HCT116 (cell line): ENCODE measurements around the gene NT5C1A. TPM values are rescaled to one million over a fixed set of nuclear protein-coding genes. Genes with fewer than 3 reads are reported as not detected.

Source experiments
- ATAC-seq: fragments of 200-7000 bp; cut with Tn5 transposase; 2 replicates; pipeline ENCODE4 v1.9.1; 2020; ENCODE audit warnings: mild to moderate bottlenecking, moderate library complexity
- BruUV-seq: library from RNA; stranded (reverse); fragments of 400-500 nt; replicated peaks from 2 replicates; lab custom pipeline; 2021; lab: Mats Ljungman, UMichigan
- CTCF ChIA-PET: fragments of 300-600 bp; sonication (Branson Sonifier 250); formaldehyde crosslinking; loops from one replicate; lab custom pipeline; 2021; ENCODE audit warnings: antibody characterized with exemption; lab: Charles Lee
- POLR2A ChIA-PET: fragments of 300-600, 350-600 bp; sonication (Branson Sonifier 250); formaldehyde crosslinking; loops from one replicate; lab custom pipeline; 2021; ENCODE audit warnings: antibody characterized with exemption; lab: Charles Lee
- RAD21 ChIA-PET, 2 experiments: fragments of 300-600 bp; sonication (Branson Sonifier 250); formaldehyde crosslinking; loops; one replicate each; lab custom pipeline; 2023; ENCODE audit warnings: low total read pairs in 2 of 2; ENCODE audit not compliant: uncharacterized antibody in 2 of 2, unreplicated experiment in 2 of 2, low non-redundant PET in 1 of 2; lab: Charles Lee
- DNase-seq: peaks from one replicate; pipeline ENCODE4 v3.0.0-alpha.2; 2010; ENCODE audit warnings: low read depth, low spot score
- H2AFZ ChIP-seq: fragments of 200-600 bp; shearing (Covaris generic), sonication (generic); 2 replicates; pipeline ENCODE4 v1.6.1; 2017; ENCODE audit warnings: low read depth, mixed run types, mixed read lengths, antibody characterized with exemption, low read length; ENCODE audit not compliant: poor library complexity, severe bottlenecking
- H3K27ac ChIP-seq: 2 replicates; pipeline ENCODE4 v1.5.1; 2012; ENCODE audit warnings: low read depth, low read length
- H3K27me3 ChIP-seq: fragments of 200-600 bp; sonication (generic); 2 replicates; pipeline ENCODE4 v1.6.1; 2016; ENCODE audit warnings: mixed run types, low read length, mixed read lengths; ENCODE audit not compliant: insufficient read depth
- H3K36me3 ChIP-seq, 2 experiments: fragments of 200-500 bp in 1 of 2; fragments of 200-600 bp in 1 of 2; sonication (Bioruptor generic) in 1 of 2; sonication (generic) in 1 of 2; 2 replicates each; pipeline versions ENCODE4 v1.5.1 to v1.6.1; 2014 to 2016; ENCODE audit warnings: low read length in 2 of 2, inconsistent platforms in 1 of 2, mixed read lengths in 1 of 2, mixed run types in 1 of 2; ENCODE audit not compliant: insufficient read depth in 2 of 2, control insufficient read depth in 1 of 2
- H3K4me1 ChIP-seq, 2 experiments: fragments of 200-600 bp in 1 of 2; sonication (generic) in 1 of 2; 2 replicates each; pipeline versions ENCODE4 v1.5.1 to v1.6.1; 2012 to 2017; ENCODE audit warnings: low read length in 2 of 2, inconsistent platforms in 1 of 2, mild to moderate bottlenecking in 1 of 2, mixed read lengths in 1 of 2, mixed run types in 1 of 2, moderate library complexity in 1 of 2; ENCODE audit not compliant: insufficient read depth in 2 of 2, control insufficient read depth in 1 of 2
- H3K4me2 ChIP-seq: fragments of 200-600 bp; sonication (generic); 2 replicates; pipeline ENCODE4 v1.6.1; 2017; ENCODE audit warnings: mixed run types, low read length, mixed read lengths
- H3K4me3 ChIP-seq, 2 experiments: fragments of 200-600 bp in 1 of 2; sonication (generic) in 1 of 2; replicated peaks in 1 of 2; 2 replicates each; pipeline ENCODE4 v1.5.1; 2011 to 2016; ENCODE audit warnings: low read length in 2 of 2, control low read depth in 1 of 2, low read depth in 1 of 2, mild to moderate bottlenecking in 1 of 2, mixed read lengths in 1 of 2, mixed run types in 1 of 2
- H3K79me2 ChIP-seq: fragments of 200-600 bp; sonication (generic); 2 replicates; pipeline ENCODE4 v1.6.1; 2017; ENCODE audit warnings: mild to moderate bottlenecking, mixed run types, low read length, moderate library complexity, mixed read lengths; ENCODE audit not compliant: insufficient read depth
- H3K9ac ChIP-seq: fragments of 200-600 bp; sonication (generic); 2 replicates; pipeline ENCODE4 v1.6.1; 2016; ENCODE audit warnings: low read length, mixed read lengths
- H3K9me2 ChIP-seq: fragments of 200-600 bp; sonication (generic), shearing (Covaris generic); 2 replicates; pipeline ENCODE4 v1.6.1; 2017; ENCODE audit warnings: mixed run types, mild to moderate bottlenecking, moderate library complexity; ENCODE audit not compliant: insufficient read depth
- H3K9me3 ChIP-seq, 2 experiments: fragments of 200-500 bp in 1 of 2; fragments of 200-600 bp in 1 of 2; sonication (Bioruptor generic) in 1 of 2; sonication (generic) in 1 of 2; 2 replicates each; pipeline ENCODE4 v1.6.1; 2014 to 2017; ENCODE audit warnings: low read length in 2 of 2, mixed read lengths in 2 of 2, inconsistent platforms in 1 of 2, low read depth in 1 of 2, mild to moderate bottlenecking in 1 of 2, mixed run types in 1 of 2, moderate library complexity in 1 of 2; ENCODE audit not compliant: control insufficient read depth in 1 of 2, insufficient read depth in 1 of 2
- H4K20me1 ChIP-seq: fragments of 200-600 bp; sonication (generic), shearing (Covaris generic); 2 replicates; pipeline ENCODE4 v1.6.1; 2017; ENCODE audit warnings: mixed run types, mild to moderate bottlenecking, moderate library complexity; ENCODE audit not compliant: insufficient read depth
- ATF3 ChIP-seq: IDR thresholded peaks from 2 replicates; pipeline ENCODE4 v1.6.1; 2012
- CBX3 ChIP-seq: IDR thresholded peaks from 2 replicates; pipeline ENCODE4 v1.6.1; 2012; ENCODE audit warnings: low read depth
- CEBPB ChIP-seq: IDR thresholded peaks from 2 replicates; pipeline ENCODE4 v1.6.1; 2012; ENCODE audit warnings: low read depth
- CTCF ChIP-seq, 3 experiments: fragments of 200-600 bp in 1 of 3; sonication (generic) in 1 of 3; IDR thresholded peaks in 2 of 3; conservative IDR thresholded peaks in 1 of 3; 2 replicates each; pipeline ENCODE4 v1.5.1; 2012 to 2017; ENCODE audit warnings: low read depth in 2 of 3, low read length in 2 of 3, antibody characterized with exemption in 1 of 3, borderline replicate concordance in 1 of 3, control low read depth in 1 of 3, mild to moderate bottlenecking in 1 of 3, mixed read lengths in 1 of 3, mixed run types in 1 of 3, moderate library complexity in 1 of 3; ENCODE audit not compliant: insufficient read depth in 1 of 3
- ELF1 ChIP-seq: IDR thresholded peaks from 2 replicates; pipeline ENCODE4 v1.6.1; 2012; ENCODE audit warnings: low read depth, borderline replicate concordance
- EZH2 ChIP-seq: fragments of 200-600 bp; sonication (generic); IDR thresholded peaks from 2 replicates; pipeline ENCODE4 v1.6.1; 2017; ENCODE audit warnings: antibody characterized with exemption, mixed run types
- FOSL1 ChIP-seq: IDR thresholded peaks from 2 replicates; pipeline ENCODE4 v1.6.1; 2012; ENCODE audit warnings: low read depth
- JUND ChIP-seq: IDR thresholded peaks from 2 replicates; pipeline ENCODE4 v1.6.1; 2012
- MAX ChIP-seq: IDR thresholded peaks from 2 replicates; pipeline ENCODE4 v1.6.1; 2012
- SIN3A ChIP-seq: IDR thresholded peaks from 2 replicates; pipeline ENCODE4 v1.6.1; 2012; ENCODE audit warnings: low read depth
- SP1 ChIP-seq: IDR thresholded peaks from 2 replicates; pipeline ENCODE4 v1.6.1; 2012; ENCODE audit warnings: low read depth
- SRF ChIP-seq: IDR thresholded peaks from 2 replicates; pipeline ENCODE4 v1.6.1; 2012; ENCODE audit warnings: low read depth
- TCF7L2 ChIP-seq: IDR thresholded peaks from 2 replicates; pipeline ENCODE4 v1.7.0; 2011; ENCODE audit warnings: borderline replicate concordance, inconsistent platforms; ENCODE audit not compliant: insufficient read depth, insufficient read length; ENCODE audit errors: extremely low read depth
- YY1 ChIP-seq: IDR thresholded peaks from 2 replicates; pipeline ENCODE4 v1.6.1; 2011; ENCODE audit warnings: low read length, low read depth, moderate library complexity, mild to moderate bottlenecking; ENCODE audit not compliant: insufficient replicate concordance; ENCODE audit errors: extremely low read depth
- ZFX ChIP-seq: fragments of 450-650 bp; IDR thresholded peaks from 2 replicates; pipeline ENCODE4 v1.6.1; 2017
- intact Hi-C: fragments of 100-400 bp; cut with micrococcal nuclease; formaldehyde crosslinking; loops from 2 replicates; pipeline ENCODE4 v1.10.0; 2022
- total RNA-seq: library from RNA; stranded (reverse); gene quantifications from one replicate; pipeline ENCODE4 v1.2.1, GENCODE V29; 2021; ENCODE audit not compliant: unreplicated experiment

The NT5C1A gene
- total RNA-seq, 1 experiment from 2014 or later, result not detected

- ATAC-seq, result no peak
- ChIA-PET RAD21 (no interaction called here), CTCF (no interaction called here), POLR2A (no interaction called here)
- intact Hi-C loops, result no loop called here
- Histone ChIP-seq H3K27me3 (no peaks in the 10 kb centered on the region), H3K27ac (no peak overlapping the region), H3K4me3 (no peak overlapping the region), H3K4me1 (peaks cover 7 to 14% of the 10 kb centered on the region in 2 experiments), H3K9me2 (no peaks in the 10 kb centered on the region), H3K9ac (no peak overlapping the region)
- TF ChIP-seq JUND, result no peak
- TF ChIP-seq, all 23 proteins: peak for 0
- H3K36me3 ChIP-seq, result peaks cover 0 to 4% of the 10 kb centered on the region in 2 experiments; a peak in 1 of 4 replicates
- no peaks in the 10 kb centered on the region for H3K79me2 ChIP-seq
- no TSS peak for BruUV-seq
- H2AFZ ChIP-seq, result no peak overlapping the region
- no peaks in the 10 kb centered on the region for H3K9me3 ChIP-seq
- no peak for DNase-seq
- no peak overlapping the region for H3K4me2 ChIP-seq
- no peaks in the 10 kb centered on the region for H4K20me1 ChIP-seq
These were observed 36.6 kb downstream of the NT5C1A start for GRCh38 chr1:39635205-39635870.

GRCh38 chr1:39633422-39633821, 38.5 kb downstream of the NT5C1A start:
- DNase-seq, result no peak
- ChIA-PET RAD21 (no interaction called here), CTCF (no interaction called here)
- H3K4me1 ChIP-seq, result peaks cover under 1% of the 10 kb centered on the region in 2 experiments; a peak in 3 of 4 replicates
- H3K27me3 ChIP-seq, result no peaks in the 10 kb centered on the region
- H3K36me3 ChIP-seq, result peaks cover 0 to 4% of the 10 kb centered on the region in 2 experiments; a peak in 2 of 4 replicates
- ATAC-seq, result no peak
- H3K79me2 ChIP-seq, result no peaks in the 10 kb centered on the region
- no peaks in the 10 kb centered on the region for H3K9me3 ChIP-seq
- H3K9ac ChIP-seq, result no peak overlapping the region
- H3K4me2 ChIP-seq, result no peak overlapping the region
- TF ChIP-seq YY1, result no peak
- no peak for TF ChIP-seq MAX
- TF ChIP-seq FOSL1, result no peak
- no peak for TF ChIP-seq EZH2
- no peak for TF ChIP-seq ELF1
- TF ChIP-seq ZFX, result no peak
- TF ChIP-seq ATF3, result no peak
- no peak for TF ChIP-seq JUND
- no peak for TF ChIP-seq TCF7L2
- TF ChIP-seq CBX3, result no peak
- TF ChIP-seq CTCF (IDR thresholded peaks at IDR 0.05 in 2 of 3, conservative IDR thresholded peaks at IDR 0.05 in 1 of 3; ENCODE audit: borderline replicate concordance in 1 of 3, insufficient read depth in 1 of 3, low read depth in 2 of 3, low read length in 2 of 3), result no peak
- TF ChIP-seq SRF, result no peak
- TF ChIP-seq CEBPB, result no peak
- TF ChIP-seq SP1, result no peak
- TF ChIP-seq SIN3A, result no peak
- TF ChIP-seq, all 23 proteins: peak for 0
- Histone ChIP-seq H3K9me2 (no peaks in the 10 kb centered on the region), H3K4me3 (no peak overlapping the region), H3K27ac (no peak overlapping the region), H2AFZ (no peak overlapping the region), H4K20me1 (no peaks in the 10 kb centered on the region)
- intact Hi-C loops, result no loop called here
- POLR2A ChIA-PET, result no interaction called here
- BruUV-seq, result no TSS peak
